Measurements from ENCODE around the gene MEX3A. TPM values are rescaled to one million over a fixed set of nuclear protein-coding genes. Genes with fewer than 3 reads are reported as not detected.

The MEX3A gene
- total RNA-seq, 1 experiment from 2014 or later: 79.1 TPM

DNA sequence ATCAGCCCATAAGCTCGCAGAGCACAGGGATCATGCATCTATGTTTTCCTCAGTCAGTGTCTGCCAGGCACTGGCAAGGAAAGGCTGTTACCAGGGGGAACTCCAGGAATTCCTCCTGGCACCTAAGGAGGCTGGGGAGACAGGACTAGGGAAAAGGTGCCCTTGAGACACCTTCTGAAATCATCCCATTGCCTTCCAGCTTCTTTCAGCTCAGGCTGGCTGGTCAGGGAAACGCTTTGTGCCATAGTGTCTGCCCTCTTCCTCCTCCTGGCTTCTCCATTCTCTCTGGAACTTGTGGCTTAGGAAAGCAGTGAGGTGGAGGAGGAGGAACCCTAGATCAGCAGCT, 46.0 kb upstream of the MEX3A start:
- H3K27ac Mint-ChIP-seq: no peak overlapping the region
- ChIA-PET CTCF (interaction anchor here (0.9 to 28.0 kb wide), 10 partner anchors 9 to 258 kb away, joined by 3 to 1176 read pairs (median 6); partner anchors contain the start of genes LMNA and MEX3A), POLR2A (interaction anchor here (0.6 to 2.7 kb wide), 6 partner anchors 22 to 1913 kb away, joined by 3 to 24 read pairs (median 4); partner anchors contain the start of genes MEX3A and PMF1)
- H3K4me1 Mint-ChIP-seq: peaks cover 44% of the 10 kb centered on the region
- TF ChIP-seq, protein P1, sequence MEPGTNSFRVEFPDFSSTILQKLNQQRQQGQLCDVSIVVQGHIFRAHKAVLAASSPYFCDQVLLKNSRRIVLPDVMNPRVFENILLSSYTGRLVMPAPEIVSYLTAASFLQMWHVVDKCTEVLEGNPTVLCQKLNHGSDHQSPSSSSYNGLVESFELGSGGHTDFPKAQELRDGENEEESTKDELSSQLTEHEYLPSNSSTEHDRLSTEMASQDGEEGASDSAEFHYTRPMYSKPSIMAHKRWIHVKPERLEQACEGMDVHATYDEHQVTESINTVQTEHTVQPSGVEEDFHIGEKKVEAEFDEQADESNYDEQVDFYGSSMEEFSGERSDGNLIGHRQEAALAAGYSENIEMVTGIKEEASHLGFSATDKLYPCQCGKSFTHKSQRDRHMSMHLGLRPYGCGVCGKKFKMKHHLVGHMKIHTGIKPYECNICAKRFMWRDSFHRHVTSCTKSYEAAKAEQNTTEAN (CRISPR knock-in tag; IDR thresholded peaks at IDR 0.05): no peak
- TF ChIP-seq, protein P2, sequence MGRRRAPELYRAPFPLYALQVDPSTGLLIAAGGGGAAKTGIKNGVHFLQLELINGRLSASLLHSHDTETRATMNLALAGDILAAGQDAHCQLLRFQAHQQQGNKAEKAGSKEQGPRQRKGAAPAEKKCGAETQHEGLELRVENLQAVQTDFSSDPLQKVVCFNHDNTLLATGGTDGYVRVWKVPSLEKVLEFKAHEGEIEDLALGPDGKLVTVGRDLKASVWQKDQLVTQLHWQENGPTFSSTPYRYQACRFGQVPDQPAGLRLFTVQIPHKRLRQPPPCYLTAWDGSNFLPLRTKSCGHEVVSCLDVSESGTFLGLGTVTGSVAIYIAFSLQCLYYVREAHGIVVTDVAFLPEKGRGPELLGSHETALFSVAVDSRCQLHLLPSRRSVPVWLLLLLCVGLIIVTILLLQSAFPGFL (CRISPR knock-in tag; IDR thresholded peaks at IDR 0.05; ENCODE audit: borderline replicate concordance): no peak
- TF ChIP-seq MLX (CRISPR knock-in tag; IDR thresholded peaks at IDR 0.05) (no peak), ZNF396 (CRISPR knock-in tag; IDR thresholded peaks at IDR 0.05; ENCODE audit: borderline replicate concordance) (no peak), ATF1 (CRISPR knock-in tag; IDR thresholded peaks at IDR 0.05) (no peak), ZNF317 (CRISPR knock-in tag; IDR thresholded peaks at IDR 0.05; ENCODE audit: borderline replicate concordance, low read depth) (no peak), ZNF281 (CRISPR knock-in tag; IDR thresholded peaks at IDR 0.05) (no peak)
- H3K36me3 Mint-ChIP-seq: 0 out of 2 replicates have a peak, but pooled peaks cover 2% of the 10 kb centered on the region
- ATAC-seq (no peak), DNase-seq (ENCODE audit: low spot score) (no peak)
- H3K4me3 Mint-ChIP-seq: no peak overlapping the region
- no peaks in the 10 kb centered on the region for H3K9me3 Mint-ChIP-seq
- no peaks in the 10 kb centered on the region; the same call in 1 of the 2 replicates for H3K27me3 Mint-ChIP-seq (ENCODE audit: low read depth)

- ChIA-PET CTCF (interaction anchor here (0.6 to 28.0 kb wide), 13 partner anchors 9 to 263 kb away, joined by 3 to 1176 read pairs (median 5); partner anchors contain the start of genes LMNA, MEX3A and PAQR6), POLR2A (interaction anchor here (0.7 to 1.1 kb wide), 2 partner anchors 15 to 21 kb away, joined by 3 to 7 read pairs; no protein-coding TSS in a partner anchor)
- Mint-ChIP-seq H3K9me3 (no peaks in the 10 kb centered on the region), H3K4me1 (peaks cover 55% of the 10 kb centered on the region), H3K4me3 (peak overlapping the region; percentile 49), H3K36me3 (0 out of 2 replicates have a peak, but pooled peaks cover 2% of the 10 kb centered on the region), H3K27ac (no peak overlapping the region), H3K27me3 (ENCODE audit: low read depth) (no peaks in the 10 kb centered on the region; the same call in 1 of the 2 replicates)
- ATAC-seq (no peak), DNase-seq (ENCODE audit: low spot score) (no peak)
- TF ChIP-seq ZNF138 (CRISPR knock-in tag; conservative IDR thresholded peaks at IDR 0.05) (no peak), GABPB1 (CRISPR knock-in tag; IDR thresholded peaks at IDR 0.05) (no peak), USF2 (CRISPR knock-in tag; IDR thresholded peaks at IDR 0.05) (no peak), ATF1 (CRISPR knock-in tag; IDR thresholded peaks at IDR 0.05) (no peak), ZBTB21 (CRISPR knock-in tag; IDR thresholded peaks at IDR 0.05; ENCODE audit: borderline replicate concordance) (no peak), KAT7 (CRISPR knock-in tag; IDR thresholded peaks at IDR 0.05; ENCODE audit: borderline replicate concordance) (no peak), CBFB (CRISPR knock-in tag; IDR thresholded peaks at IDR 0.05; ENCODE audit: low read depth) (no peak), ZNF281 (CRISPR knock-in tag; IDR thresholded peaks at IDR 0.05) (no peak)
- TF ChIP-seq, protein P1 (CRISPR knock-in tag; IDR thresholded peaks at IDR 0.05): no peak
Measured at GRCh38 chr1:156126630-156127534, 44.6 kb upstream of the MEX3A start.

All from WTC11 (cell line).